Type B pancreatic cell (in vitro differentiated cells): ENCODE measurements around the gene LIG1. TPM values are rescaled to one million over a fixed set of nuclear protein-coding genes. Genes with fewer than 3 reads are reported as not detected.

ENCODE experiments used
- DNase-seq: peaks from one replicate; pipeline ENCODE4 v3.0.0; 2021; ENCODE audit warnings: mixed read lengths; ENCODE audit not compliant: unreplicated experiment; ENCODE audit errors: extremely low spot score
- H3K27ac Mint-ChIP-seq: 2 replicates; pipeline ENCODE4 v1.8.0; 2021; ENCODE audit warnings: mild to moderate bottlenecking, mixed read lengths
- H3K27me3 Mint-ChIP-seq: 2 replicates; pipeline ENCODE4 v1.8.0; 2021; ENCODE audit warnings: mixed read lengths
- H3K36me3 Mint-ChIP-seq: 2 replicates; pipeline ENCODE4 v1.8.0; 2021; ENCODE audit warnings: mixed read lengths
- H3K4me1 Mint-ChIP-seq: one replicate; pipeline ENCODE4 v1.8.0; 2021; ENCODE audit warnings: mixed read lengths; ENCODE audit not compliant: unreplicated experiment
- H3K4me3 Mint-ChIP-seq: 2 replicates; pipeline ENCODE4 v1.8.0; 2021; ENCODE audit warnings: mild to moderate bottlenecking, mixed read lengths
- H3K9me3 Mint-ChIP-seq: 2 replicates; pipeline ENCODE4 v1.8.0; 2021; ENCODE audit warnings: mixed read lengths
- CTCF ChIP-seq: fragments of 200-600 bp; sonication (generic); conservative IDR thresholded peaks from 2 replicates; pipeline ENCODE4 v1.5.0; 2021; ENCODE audit warnings: antibody characterized with exemption, mild to moderate bottlenecking
- total RNA-seq: library from RNA; stranded (reverse); gene quantifications from 2 replicates; pipeline ENCODE4 v1.2.1, GENCODE V29; 2021; ENCODE audit warnings: low replicate concordance

LIG1 gene
- total RNA-seq, 1 donor from 2014 or later = 84.9 TPM

- H3K9me3 Mint-ChIP-seq = peaks cover 2% of the 10 kb centered on the region
- H3K4me3 Mint-ChIP-seq = no peak overlapping the region
- no peak for TF ChIP-seq CTCF
- peaks cover 31% of the 10 kb centered on the region for H3K36me3 Mint-ChIP-seq
- no peaks in the 10 kb centered on the region for H3K27me3 Mint-ChIP-seq
- no peak for DNase-seq
- no peak overlapping the region for H3K27ac Mint-ChIP-seq
- H3K4me1 Mint-ChIP-seq = peaks cover 8% of the 10 kb centered on the region
Measured at GRCh38 chr19:48186541-48186991, 16.4 kb upstream of the LIG1 start.

GRCh38 chr19:48186015-48186414 is 15.9 kb upstream of the LIG1 start:
- Mint-ChIP-seq H3K4me3 (no peak overlapping the region), H3K27ac (no peak overlapping the region), H3K9me3 (peaks cover 8% of the 10 kb centered on the region), H3K36me3 (peaks cover 36% of the 10 kb centered on the region), H3K27me3 (no peaks in the 10 kb centered on the region), H3K4me1 (peaks cover 8% of the 10 kb centered on the region)
- TF ChIP-seq CTCF = no peak
- DNase-seq = no peak

GRCh38 chr19:48183356-48183755 is 13.2 kb upstream of the LIG1 start:
- no peak overlapping the region for H3K27ac Mint-ChIP-seq
- peaks cover 29% of the 10 kb centered on the region for H3K36me3 Mint-ChIP-seq
- no peaks in the 10 kb centered on the region for H3K27me3 Mint-ChIP-seq
- H3K9me3 Mint-ChIP-seq = peaks cover 8% of the 10 kb centered on the region
- H3K4me1 Mint-ChIP-seq = no peaks in the 10 kb centered on the region
- H3K4me3 Mint-ChIP-seq = no peak overlapping the region
- no peak for DNase-seq
- TF ChIP-seq CTCF = no peak

- H3K4me3 Mint-ChIP-seq = no peak overlapping the region
- no peak for DNase-seq
- no peaks in the 10 kb centered on the region for H3K27me3 Mint-ChIP-seq
Measured at GRCh38 chr19:48182434-48182833, 12.3 kb upstream of the LIG1 start.

GRCh38 chr19:48181505-48181904 is 11.4 kb upstream of the LIG1 start:
- no peak for DNase-seq
- H3K9me3 Mint-ChIP-seq = peaks cover 8% of the 10 kb centered on the region
- H3K4me1 Mint-ChIP-seq = no peaks in the 10 kb centered on the region
- peaks cover 29% of the 10 kb centered on the region for H3K36me3 Mint-ChIP-seq
- no peak for TF ChIP-seq CTCF
- no peak overlapping the region for H3K4me3 Mint-ChIP-seq
- no peak overlapping the region for H3K27ac Mint-ChIP-seq
- no peaks in the 10 kb centered on the region for H3K27me3 Mint-ChIP-seq

More at GRCh38 chr19:48182434-48182833, 12.3 kb upstream of the LIG1 start:
- no peak overlapping the region for H3K27ac Mint-ChIP-seq
- peaks cover 8% of the 10 kb centered on the region for H3K9me3 Mint-ChIP-seq
- peak; percentile 23 for TF ChIP-seq CTCF
- peaks cover 24% of the 10 kb centered on the region for H3K36me3 Mint-ChIP-seq
- H3K4me1 Mint-ChIP-seq = no peaks in the 10 kb centered on the region

- H3K27ac Mint-ChIP-seq = no peak overlapping the region
- H3K27me3 Mint-ChIP-seq = no peaks in the 10 kb centered on the region
- H3K4me1 Mint-ChIP-seq = peaks cover 3% of the 10 kb centered on the region
- no peak for DNase-seq
- H3K4me3 Mint-ChIP-seq = no peak overlapping the region
- H3K9me3 Mint-ChIP-seq = peaks cover 2% of the 10 kb centered on the region
- H3K36me3 Mint-ChIP-seq = peaks cover 30% of the 10 kb centered on the region
- TF ChIP-seq CTCF = no peak
Measured at GRCh38 chr19:48176226-48176625, 6.1 kb upstream of the LIG1 start.
